Putamen (tissue), 1 donor: Measurements from ENCODE around the gene PDPK1.
"Not testable (repeated sequence)": the region's sequence is repeated elsewhere in the genome, so short reads cannot be mapped to it uniquely, and the experiment has no call there.

ENCODE experiments used
- DNase-seq: peaks from one replicate; pipeline ENCODE4 v3.0.0-alpha.2; 2016; ENCODE audit warnings: low spot score

The PDPK1 gene

DNA sequence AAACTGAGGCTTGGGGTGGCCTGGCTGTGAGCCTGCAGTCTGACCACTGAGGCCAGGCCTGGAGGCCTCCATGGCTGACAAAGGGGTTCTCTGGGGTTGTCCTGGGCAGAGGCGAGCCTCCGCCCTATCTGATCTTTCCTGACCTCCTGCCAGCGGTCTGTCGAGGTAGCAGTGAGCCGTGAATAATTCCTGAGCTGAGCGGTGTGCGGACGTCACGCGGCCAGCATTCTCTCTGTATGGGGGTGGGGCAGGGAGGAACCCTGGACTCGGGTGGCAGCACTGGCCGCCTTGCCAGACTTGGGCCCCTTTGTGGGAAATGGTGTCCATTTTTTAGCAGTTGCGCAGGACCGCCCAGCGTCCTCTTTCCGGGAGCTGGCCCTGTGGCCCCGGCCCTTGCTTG lies 74.1 kb downstream of the PDPK1 start:
- DNase-seq: not testable (repeated sequence)

GRCh38 chr16:2613251-2613650 lies 75.4 kb downstream of the PDPK1 start:
- DNase-seq: not testable (repeated sequence)

DNA sequence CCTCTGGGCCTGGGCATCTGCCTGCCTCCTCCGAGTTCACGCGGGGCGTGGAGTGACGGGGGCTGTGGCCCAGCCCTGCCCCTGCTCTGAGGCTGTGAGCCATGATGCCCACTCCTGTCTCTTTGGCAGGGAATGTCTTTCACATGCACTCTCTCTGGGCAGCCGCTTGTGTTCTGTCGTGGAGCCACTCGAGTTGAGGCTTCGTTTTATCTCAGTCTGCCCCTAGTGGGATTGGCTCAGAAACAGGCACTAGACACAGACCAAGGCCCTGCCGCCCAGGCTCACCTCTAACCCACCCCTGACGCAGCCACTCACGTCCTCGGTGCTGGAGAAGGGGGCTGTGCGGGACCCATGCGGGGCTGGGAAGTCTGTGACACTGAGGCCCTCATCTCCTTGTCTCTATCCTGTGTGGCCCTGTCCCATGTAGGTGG lies 77.0 kb downstream of the PDPK1 start:
- no peak for DNase-seq

DNA sequence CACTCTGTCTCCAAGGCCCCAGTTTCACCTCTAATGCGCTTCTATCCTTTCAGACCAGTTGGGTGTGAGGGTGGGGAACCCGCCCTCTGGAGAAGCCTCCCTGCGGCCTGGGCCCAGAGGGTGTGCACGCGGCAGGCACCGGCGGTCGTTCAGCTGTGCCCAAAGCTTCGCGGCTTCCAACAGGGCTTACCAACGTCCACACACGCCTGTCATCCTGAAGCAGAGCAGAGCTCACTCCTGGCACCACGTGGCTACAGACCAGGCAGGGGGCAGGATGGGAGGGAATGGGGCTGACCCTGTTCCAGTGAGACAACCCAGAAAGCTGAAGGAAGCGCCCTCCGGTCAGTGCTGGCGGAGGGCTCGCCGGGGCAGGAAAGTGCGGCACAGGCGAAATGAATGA lies 81.1 kb downstream of the PDPK1 start:
- not testable (repeated sequence) for DNase-seq

GRCh38 chr16:2619628-2620027 lies 81.8 kb downstream of the PDPK1 start:
- not testable (repeated sequence) for DNase-seq

- DNase-seq: not testable (repeated sequence)
Observed at GRCh38 chr16:2620870-2621269, 83.0 kb downstream of the PDPK1 start.

- DNase-seq: not testable (repeated sequence)
Observed at GRCh38 chr16:2621395-2621794, 83.6 kb downstream of the PDPK1 start.

DNA sequence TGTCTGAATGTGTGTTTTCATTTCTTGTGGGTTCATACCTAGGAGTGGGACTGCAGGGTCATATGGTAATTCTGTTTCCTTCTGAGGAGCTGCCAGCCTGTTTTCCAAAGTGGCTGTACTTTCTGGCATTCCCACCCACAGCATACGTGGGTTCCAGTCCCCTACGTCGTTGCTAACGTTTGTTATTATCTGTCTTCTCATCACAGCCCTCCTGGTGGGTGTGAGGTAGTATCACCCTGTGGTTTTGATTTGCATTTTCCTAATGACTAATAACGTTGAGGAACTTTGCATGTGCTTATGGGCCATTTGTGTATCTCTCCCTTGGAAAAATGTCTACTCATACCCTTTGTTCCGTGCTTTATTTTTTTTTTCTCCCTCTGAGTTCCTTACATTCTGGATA lies 89.3 kb downstream of the PDPK1 start:
- not testable (repeated sequence) for DNase-seq

DNA sequence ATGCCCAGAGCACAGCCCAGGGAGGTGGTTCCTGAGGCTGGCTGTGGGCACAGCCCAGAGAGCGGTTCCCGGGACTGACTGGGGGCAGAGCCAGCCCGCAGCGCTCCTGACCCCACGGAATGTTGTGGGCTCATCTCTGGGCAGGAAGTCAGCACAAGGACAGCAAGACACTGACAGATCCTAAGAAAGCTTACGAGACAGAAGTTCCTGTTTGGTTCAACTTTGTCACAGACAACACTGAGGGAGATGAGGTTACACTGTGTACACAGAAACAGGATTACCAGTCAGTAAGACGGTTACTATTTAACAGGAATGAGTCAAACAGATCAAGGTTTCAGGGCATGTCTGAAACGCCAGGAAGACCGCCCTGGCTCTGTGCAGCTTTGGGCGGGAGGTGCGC lies 93.4 kb downstream of the PDPK1 start:
- not testable (repeated sequence) for DNase-seq

DNA sequence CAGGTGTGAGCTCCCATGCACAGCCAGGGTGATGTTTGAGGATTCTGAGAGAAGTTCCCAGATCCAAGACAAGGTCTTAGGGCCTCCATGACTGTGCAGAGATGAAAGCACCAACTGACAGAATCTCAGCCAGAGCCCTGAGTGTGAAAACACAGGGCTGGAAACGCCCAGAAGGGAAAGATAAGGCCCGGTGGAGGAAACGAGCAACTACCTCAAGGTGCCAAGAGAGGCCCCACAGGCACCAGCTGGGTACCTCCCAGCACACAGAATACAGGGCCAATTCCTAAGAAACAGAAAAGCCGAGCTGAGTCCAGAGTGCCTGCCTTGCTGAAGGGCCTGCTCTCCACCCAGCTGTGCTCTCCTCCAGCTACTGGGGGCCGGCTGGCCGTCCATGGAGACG lies 94.5 kb downstream of the PDPK1 start:
- not testable (repeated sequence) for DNase-seq

- DNase-seq: not testable (repeated sequence)
Observed at GRCh38 chr16:2639071-2639721, 101.4 kb downstream of the PDPK1 start.

GRCh38 chr16:2639722-2640072 lies 101.9 kb downstream of the PDPK1 start:
- DNase-seq: not testable (repeated sequence)

DNA sequence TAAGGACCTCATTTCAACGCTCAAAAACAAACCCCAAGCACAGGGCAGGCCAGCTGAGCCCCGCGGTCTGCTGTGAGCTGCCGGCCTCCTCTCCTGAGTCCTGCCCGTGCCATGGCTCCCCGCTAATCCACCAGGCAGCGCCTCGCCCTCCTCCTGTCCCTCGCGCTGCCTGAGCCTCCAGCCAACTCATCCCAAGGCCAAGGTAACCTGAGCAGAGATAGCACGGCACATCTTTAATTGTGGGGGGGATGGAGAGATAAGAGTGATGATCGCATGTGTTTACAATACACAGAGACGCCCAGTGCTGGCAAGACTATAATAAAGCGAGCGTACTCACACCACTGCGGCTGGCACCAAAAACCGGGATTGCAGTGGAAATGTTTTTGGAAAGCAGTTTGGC lies 104.7 kb downstream of the PDPK1 start:
- not testable (repeated sequence) for DNase-seq

GRCh38 chr16:2644754-2645453 lies 107.1 kb downstream of the PDPK1 start:
- not testable (repeated sequence) for DNase-seq

- not testable (repeated sequence) for DNase-seq
Observed at GRCh38 chr16:2651268-2651871, 113.5 kb downstream of the PDPK1 start.
